ENCODE results near the gene TBC1D8.

GRCh38 chr2:101108357-101108756 lies 42.8 kb downstream of the TBC1D8 start:
- TF ChIP-seq CTCF (IDR thresholded peaks at IDR 0.05) (no peak), EZH2 (IDR thresholded peaks at IDR 0.05) (no peak), EZH2phosphoT487 (IDR thresholded peaks at IDR 0.05) (no peak)

Data from neural progenitor cell (in vitro differentiated cells).